GM18867 (cell line): ENCODE measurements around the gene CTCFL.

ENCODE experiments used
- ATAC-seq: cut with Tn5 transposase; IDR thresholded peaks from one replicate; pipeline ENCODE4 v1.9.1; 2021; ENCODE audit warnings: mild to moderate bottlenecking, moderate library complexity; ENCODE audit not compliant: unreplicated experiment

The CTCFL gene

GRCh38 chr20:57469418-57470211, 55.3 kb downstream of the CTCFL start:
- no peak for ATAC-seq

GRCh38 chr20:57468523-57469417, 56.2 kb downstream of the CTCFL start:
- no peak for ATAC-seq

GRCh38 chr20:57467742-57468141, 57.2 kb downstream of the CTCFL start:
- no peak for ATAC-seq

- ATAC-seq = no peak
Observed at GRCh38 chr20:57465943-57466342, 59.0 kb downstream of the CTCFL start.

- ATAC-seq = no peak
Observed at GRCh38 chr20:57465486-57465885, 59.5 kb downstream of the CTCFL start.

GRCh38 chr20:57464642-57465211, 60.2 kb downstream of the CTCFL start:
- ATAC-seq = no peak

GRCh38 chr20:57462781-57463180, 62.2 kb downstream of the CTCFL start:
- ATAC-seq = no peak

- ATAC-seq = no peak
Observed at GRCh38 chr20:57461726-57462125, 63.2 kb downstream of the CTCFL start.

GRCh38 chr20:57460781-57461465, 64.0 kb downstream of the CTCFL start:
- no peak for ATAC-seq

- no peak for ATAC-seq
Observed at GRCh38 chr20:57459897-57460296, 65.0 kb downstream of the CTCFL start.

- ATAC-seq = no peak
Observed at GRCh38 chr20:57459278-57459677, 65.7 kb downstream of the CTCFL start.

GRCh38 chr20:57458400-57459160, 66.4 kb downstream of the CTCFL start:
- ATAC-seq = no peak

GRCh38 chr20:57457243-57458095, 67.5 kb downstream of the CTCFL start:
- no peak for ATAC-seq

- no peak for ATAC-seq
Observed at GRCh38 chr20:57456116-57456515, 68.8 kb downstream of the CTCFL start.

- ATAC-seq = no peak
Observed at GRCh38 chr20:57455386-57455785, 69.6 kb downstream of the CTCFL start.

GRCh38 chr20:57451795-57452661, 72.9 kb downstream of the CTCFL start:
- ATAC-seq = no peak

- ATAC-seq = no peak
Observed at GRCh38 chr20:57451431-57451794, 73.5 kb downstream of the CTCFL start.

GRCh38 chr20:57450931-57451330, 74.0 kb downstream of the CTCFL start:
- peak; percentile 22 for ATAC-seq
